Activated T-cell treated with anti-CD3 and anti-CD28 coated beads for 48 hours (primary cell): ENCODE measurements around the gene DGCR2.
"Not testable (repeated sequence)": the region's sequence is repeated elsewhere in the genome, so short reads cannot be mapped to it uniquely, and the experiment has no call there.

Experiments
- DNase-seq: peaks from one replicate; pipeline ENCODE4 v3.0.0-alpha.2; 2020; ENCODE audit warnings: low read depth

DGCR2 gene

GRCh38 chr22:19122143-19122751 is at the start of gene DGCR2:
Gene DGCR2 (minus strand): TSS chr22:19122412. CDS start chr22:19122206, 206 bp downstream.
- DNase-seq: peak; percentile 95

- no peak for DNase-seq
These were observed 47.7 kb upstream of the DGCR2 start for GRCh38 chr22:19169947-19170318.

GRCh38 chr22:19169002-19169946 is 47.1 kb upstream of the DGCR2 start:
- no peak for DNase-seq

- no peak for DNase-seq
These were observed 46.1 kb upstream of the DGCR2 start for GRCh38 chr22:19168088-19168890.

- no peak for DNase-seq
These were observed 45.1 kb upstream of the DGCR2 start for GRCh38 chr22:19167106-19167869.

GRCh38 chr22:19166421-19166820 is 44.2 kb upstream of the DGCR2 start:
- DNase-seq: no peak

- no peak for DNase-seq
These were observed 42.2 kb upstream of the DGCR2 start for GRCh38 chr22:19164425-19164824.

- DNase-seq: not testable (repeated sequence)
These were observed 36.4 kb upstream of the DGCR2 start for GRCh38 chr22:19158649-19159048.

- not testable (repeated sequence) for DNase-seq
These were observed 33.9 kb upstream of the DGCR2 start for GRCh38 chr22:19156109-19156508.

- DNase-seq: no peak
These were observed 31.0 kb upstream of the DGCR2 start for GRCh38 chr22:19152942-19153883.

GRCh38 chr22:19151329-19152191 is 29.3 kb upstream of the DGCR2 start:
- DNase-seq: no peak

- DNase-seq: no peak
These were observed 28.5 kb upstream of the DGCR2 start for GRCh38 chr22:19150482-19151328.

GRCh38 chr22:19149991-19150390 is 27.8 kb upstream of the DGCR2 start, which contains the start of gene GSC2:
Gene GSC2 (minus strand): TSS chr22:19150292. CDS start chr22:19150283, 9 bp downstream.
- DNase-seq: no peak

GRCh38 chr22:19149047-19149883 is 27.1 kb upstream of the DGCR2 start:
- no peak for DNase-seq

GRCh38 chr22:19148417-19149046 is 26.3 kb upstream of the DGCR2 start:
- no peak for DNase-seq

GRCh38 chr22:19147195-19147780 is 25.1 kb upstream of the DGCR2 start:
- DNase-seq: no peak
